NCI-H2227 (cell line): ENCODE results near the gene C3orf49.

Source experiments
- DNase-seq: peaks from one replicate; lab custom pipeline; 2025; ENCODE audit not compliant: unreplicated experiment; lab: John Stamatoyannopoulos, UW

The C3orf49 gene

DNA sequence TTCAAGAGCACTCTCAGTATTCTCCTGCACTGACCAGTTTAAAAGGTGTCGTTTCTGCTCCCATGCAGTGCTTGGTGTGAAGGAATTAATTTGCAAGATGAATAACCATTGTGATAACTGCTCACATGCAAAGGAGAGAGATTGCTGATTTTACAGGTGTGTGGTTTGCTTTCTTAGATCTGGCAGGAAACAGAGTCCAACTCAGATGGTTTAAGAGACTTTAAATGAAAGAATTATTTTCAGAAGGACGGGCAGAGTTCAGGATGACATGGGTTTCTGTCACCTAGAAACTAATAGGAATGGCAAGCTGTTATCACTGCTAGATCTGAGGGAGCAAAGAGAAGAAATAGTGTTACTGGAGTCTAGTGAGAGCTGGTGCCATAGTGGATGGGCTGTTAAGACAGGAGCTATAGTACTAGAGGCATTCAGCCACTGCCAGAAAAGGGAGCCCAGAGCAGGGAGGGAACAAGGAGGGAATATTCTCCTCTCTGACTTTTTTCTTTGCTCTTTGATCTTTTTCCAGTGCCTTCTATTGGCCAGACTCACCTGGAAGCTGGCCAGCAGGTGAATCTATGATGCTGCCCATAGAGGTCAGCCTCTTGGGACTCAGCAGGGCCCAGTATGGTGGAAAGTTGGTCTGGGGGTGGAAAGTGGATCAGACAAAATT, 59.4 kb downstream of the C3orf49 start:
- DNase-seq: no peak

DNA sequence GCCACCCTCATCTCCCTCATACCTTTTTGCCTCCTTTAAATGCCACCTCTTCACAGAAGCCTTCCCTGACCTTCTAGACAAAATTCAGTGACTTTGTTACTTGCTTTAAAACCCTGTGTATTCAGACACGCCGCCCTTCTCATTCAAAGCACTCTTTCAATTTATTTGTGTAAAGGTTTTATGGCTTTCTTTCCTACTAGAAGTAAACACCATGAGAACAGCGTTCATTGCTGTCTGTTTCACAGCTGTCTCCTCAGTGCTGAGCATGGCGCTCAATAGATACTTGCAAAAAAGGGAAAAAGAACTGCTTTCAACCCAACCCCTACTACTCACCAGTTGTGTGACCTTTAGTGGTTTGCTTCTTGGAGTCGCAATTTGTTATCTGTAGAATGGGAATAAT, 61.6 kb downstream of the C3orf49 start:
- no peak for DNase-seq

DNA sequence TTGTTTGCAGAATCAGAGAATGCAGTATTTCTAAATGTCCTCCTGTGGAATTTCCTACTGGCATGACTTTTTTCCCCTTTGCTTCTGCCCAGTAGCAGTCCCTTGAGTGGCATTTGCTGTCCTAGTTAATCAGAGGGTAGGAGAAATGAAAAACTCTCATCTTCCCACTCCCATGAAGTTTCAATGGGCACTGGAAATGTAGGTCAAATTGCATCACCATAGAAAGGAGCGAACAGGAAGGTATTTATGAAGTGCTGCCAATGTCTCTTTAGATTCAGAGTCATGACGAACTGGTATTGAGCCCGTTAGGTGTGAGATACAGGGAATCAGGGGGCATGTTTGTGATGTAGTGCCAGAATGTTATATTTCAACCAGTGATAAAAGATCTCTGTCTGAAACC, 67.8 kb downstream of the C3orf49 start:
- DNase-seq: no peak

DNA sequence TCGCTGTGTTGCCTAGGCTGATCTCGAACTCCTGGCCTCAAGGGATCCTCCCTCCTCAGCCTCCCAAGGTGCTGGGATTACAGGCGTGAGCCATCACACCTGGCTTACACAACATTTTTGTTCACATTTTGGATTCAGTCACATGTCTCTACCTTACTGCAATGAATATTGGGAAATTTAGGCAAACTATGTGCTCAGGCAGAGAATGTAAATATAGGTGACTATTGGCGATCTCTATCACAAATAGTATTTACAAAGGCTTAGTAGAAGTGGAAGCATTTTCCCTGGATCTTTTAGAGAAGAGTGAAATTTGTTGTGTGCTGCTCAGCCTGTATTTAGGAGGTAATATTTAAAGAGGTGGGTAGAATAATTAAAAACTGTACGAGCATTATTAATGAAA, 72.4 kb downstream of the C3orf49 start:
- no peak for DNase-seq

DNA sequence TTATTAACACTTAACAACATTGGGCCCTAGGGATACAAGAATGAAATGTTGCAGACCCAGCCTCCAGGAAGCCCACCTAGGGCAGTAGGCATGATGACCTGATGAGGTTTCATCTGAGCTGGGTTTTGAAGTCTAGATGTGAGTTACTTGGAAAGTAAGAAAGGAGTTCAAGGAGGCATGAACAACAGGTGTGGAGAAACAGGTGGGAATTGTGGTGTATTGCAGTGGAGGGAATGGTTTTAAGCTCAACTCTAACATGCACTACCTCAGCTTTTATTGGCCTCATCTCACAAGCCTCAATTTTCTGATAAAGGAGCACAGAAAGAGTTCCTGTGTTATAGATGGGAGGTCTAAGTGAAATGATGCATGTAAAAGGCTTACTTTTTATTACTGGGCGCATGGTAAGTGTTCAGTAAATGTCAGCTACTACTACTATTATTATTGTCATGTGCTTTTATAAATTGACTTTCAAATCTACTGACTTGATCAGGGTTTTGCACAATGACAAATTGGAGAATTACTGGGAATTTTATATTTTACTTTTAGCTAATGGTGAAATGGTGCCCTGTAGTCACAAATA, 73.8 kb downstream of the C3orf49 start:
- no peak for DNase-seq

DNA sequence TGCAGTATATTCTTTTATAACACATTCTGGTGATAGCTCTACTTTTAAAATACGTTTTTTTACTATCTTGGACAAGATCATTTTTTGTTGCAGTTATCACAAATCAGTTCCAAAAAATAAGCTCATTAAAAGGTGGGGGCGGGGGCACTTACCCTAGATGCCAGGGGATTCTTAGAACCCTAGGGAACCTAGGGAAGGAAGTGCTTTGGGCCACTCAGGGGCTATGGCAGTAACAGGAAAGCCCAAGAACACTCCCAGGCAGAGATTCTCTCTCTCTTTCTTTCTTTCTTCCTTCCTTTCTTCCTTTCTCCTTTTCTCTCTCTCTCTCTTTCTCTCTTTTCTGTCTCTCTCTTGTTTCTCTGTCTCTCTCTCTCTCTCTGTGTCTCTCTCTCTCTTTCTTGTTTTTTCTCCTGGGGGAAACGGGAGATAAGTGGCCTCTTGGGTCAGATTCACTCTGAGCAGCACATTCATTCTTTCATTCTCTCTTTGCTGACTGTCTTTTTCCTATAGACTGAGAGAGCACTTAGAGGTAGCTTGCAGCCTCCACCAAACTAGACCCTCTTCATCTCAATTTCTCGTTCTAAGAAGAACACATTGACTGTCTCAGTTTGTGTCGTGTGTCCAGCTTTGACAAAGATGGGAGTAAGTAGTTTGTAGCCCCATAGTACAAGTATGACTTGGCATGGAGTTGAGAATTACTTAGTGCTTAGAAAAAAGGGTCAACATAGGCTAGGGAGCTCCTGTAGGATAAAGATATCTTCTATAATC, 76.5 kb downstream of the C3orf49 start:
- no peak for DNase-seq

DNA sequence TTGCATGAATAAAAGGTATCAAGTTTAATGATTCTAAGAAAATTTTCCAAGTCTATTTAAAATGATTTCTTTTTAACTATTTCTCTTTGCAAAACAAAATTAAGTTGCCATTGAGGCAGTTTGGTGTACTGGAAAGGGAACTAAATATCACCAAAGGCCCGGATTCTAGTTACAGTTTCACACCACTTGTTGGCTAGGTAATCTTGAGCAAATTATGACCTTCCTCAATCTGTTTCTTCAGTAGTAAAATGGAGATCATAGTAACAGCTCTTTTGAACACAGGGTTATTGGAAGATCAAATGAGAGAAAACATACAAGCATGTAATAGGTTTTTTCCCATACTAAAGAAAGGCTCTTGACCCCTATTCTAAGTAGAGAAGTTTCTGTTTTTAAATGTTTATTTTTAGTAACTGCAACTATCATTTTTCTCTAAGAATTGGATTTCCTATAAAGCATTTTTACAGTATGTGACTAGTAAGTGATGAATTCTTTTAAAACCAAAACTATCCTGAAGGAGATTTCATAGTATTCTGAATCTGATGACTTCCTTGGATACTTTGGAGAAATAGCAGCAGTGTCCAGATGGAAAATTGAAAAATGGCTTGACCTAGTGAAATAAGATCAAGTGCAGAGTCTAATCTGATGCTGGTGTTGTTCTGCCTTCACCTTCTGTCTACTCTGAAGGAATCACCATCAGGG, 77.4 kb downstream of the C3orf49 start:
- no peak for DNase-seq
